ENCODE results near the gene PGR.
"Not testable (repeated sequence)": the region's sequence is repeated elsewhere in the genome, so short reads cannot be mapped to it uniquely, and the experiment has no call there.

Gene PGR

DNA sequence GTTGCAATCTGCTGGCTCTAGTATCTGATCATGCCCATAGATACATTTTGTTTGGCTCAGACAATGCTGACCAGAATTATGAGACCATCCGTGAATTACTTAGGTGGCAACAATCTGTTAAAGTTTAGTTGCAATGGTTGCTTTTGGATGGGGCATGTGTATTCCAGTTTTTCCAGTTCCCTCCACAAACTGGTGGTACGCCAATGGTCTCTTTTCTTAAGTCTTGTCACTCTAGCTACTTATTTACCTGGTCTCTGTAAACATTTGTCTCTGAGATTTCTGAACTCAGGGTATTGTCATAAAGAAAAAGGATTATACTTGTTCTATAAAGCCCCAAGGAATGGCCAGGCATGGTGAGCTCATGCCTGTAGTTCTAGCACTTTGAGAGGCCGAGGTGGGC, 65.9 kb downstream of the PGR start:
- DNase-seq: no peak

DNA sequence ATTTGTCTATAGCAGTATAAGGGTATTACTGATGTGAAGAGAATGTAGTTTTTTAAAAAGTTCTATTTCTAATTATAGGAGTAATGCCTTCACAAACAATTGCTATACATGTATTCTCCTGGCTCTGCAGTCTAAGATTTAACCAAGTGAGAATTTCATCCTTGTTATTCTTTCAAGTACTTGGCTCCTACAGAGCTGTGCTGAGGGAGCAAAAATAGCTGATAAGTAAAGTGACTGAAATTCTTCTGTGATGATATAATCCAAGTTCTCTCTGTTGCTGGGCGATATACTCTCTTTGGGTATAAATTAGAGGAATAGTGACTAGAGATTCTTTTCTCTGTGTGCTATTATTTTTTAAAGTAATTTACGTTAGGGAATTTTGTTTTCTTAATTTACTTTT, 68.0 kb downstream of the PGR start:
- DNase-seq: no peak

DNA sequence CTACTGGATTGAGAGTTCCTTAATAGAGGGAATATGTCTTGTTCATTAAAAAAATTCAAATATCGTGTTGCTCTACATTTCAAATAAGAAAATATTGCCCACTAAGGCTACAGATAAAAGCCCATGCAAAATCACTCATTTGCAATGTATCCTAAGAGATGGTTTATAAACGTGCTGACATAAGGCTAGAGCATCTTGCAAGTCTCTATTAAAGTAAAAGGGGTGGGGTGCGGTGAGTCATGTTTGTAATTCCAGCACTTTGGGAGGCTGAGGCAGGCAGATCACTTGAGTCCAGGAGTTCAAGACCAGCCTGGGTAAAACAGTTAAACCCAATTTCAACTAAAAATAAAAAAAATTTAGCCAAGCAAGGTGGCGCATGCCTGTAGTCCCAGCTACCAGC, 70.3 kb downstream of the PGR start:
- no peak for DNase-seq

- no peak for DNase-seq
Measured at GRCh38 chr11:101053492-101053891, 76.1 kb downstream of the PGR start.

DNA sequence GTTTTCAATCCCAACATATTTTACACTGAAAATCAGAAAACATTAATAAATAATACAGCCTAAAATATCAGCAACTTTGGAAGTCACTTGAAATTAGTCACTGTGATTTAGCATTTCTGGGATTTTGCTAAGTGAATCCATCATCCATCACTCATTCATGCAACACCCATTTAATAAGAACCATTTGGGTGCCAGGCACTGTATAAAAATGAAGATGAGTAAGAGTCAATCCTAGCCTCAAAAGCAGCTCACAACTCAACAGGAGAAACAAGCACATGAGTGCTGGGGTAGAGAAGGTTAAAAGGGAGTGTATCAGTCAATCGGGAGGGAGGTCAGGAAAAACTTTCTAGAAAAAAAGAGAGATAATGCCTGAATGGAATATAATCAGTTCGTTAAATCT, 77.9 kb downstream of the PGR start:
- no peak for DNase-seq

DNA sequence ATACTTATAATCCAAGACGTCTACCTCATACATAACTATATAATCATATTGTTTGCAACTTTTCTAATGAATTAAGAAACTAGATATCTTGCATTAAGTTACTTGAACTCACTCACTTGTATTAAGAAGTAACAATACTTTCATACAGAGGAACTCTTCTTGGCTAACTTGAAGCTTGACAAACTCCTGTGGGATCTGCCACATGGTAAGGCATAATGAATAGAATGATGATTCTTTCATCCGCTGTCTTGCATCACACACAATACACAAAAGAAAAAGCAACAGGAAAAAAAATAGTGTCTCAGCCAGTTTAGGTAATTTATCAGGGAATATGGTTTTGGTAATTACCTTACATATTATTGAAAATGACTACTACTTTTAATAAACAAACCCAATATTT, 79.8 kb downstream of the PGR start:
- DNase-seq: no peak

- DNase-seq: no peak
Measured at GRCh38 chr11:101049123-101049522, 80.5 kb downstream of the PGR start.

DNA sequence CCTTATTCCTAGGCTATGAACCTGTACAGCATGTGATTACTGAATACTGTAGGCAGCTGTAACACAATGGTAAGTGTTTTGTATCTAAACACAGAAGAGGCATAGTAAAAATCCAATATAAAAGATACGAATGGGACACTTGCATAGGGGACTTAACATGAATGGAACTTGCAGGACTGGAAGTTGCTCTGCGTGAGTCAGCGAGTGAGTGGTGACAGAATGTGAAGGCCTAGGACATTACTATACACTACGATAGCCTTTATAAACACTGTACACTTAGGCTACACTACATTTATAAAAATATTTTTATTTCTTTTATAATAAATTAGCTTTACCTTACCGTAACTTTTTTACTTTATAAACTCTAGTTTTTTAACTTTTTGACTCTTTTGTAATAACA, 81.1 kb downstream of the PGR start:
- DNase-seq: no peak

GRCh38 chr11:101046947-101047346, 82.7 kb downstream of the PGR start:
- no peak for DNase-seq

DNA sequence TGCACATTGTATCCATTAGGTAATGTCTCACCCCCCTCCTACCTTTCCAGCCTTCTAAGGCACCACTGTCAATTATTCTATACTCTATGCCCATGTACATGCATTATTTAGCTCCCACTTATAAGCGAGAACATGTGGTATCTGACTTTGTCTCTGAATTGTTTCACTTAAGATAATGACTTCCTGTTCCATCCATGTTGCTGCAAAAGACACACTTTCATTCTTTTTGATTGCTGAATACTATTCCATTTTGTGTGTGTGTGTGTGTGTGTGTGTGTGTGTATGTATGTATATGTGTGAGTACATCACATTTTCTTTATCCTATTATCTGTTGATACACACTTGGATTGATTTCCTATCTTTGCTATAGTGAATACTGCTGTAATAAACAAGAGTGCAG, 84.2 kb downstream of the PGR start:
- no peak for DNase-seq

DNA sequence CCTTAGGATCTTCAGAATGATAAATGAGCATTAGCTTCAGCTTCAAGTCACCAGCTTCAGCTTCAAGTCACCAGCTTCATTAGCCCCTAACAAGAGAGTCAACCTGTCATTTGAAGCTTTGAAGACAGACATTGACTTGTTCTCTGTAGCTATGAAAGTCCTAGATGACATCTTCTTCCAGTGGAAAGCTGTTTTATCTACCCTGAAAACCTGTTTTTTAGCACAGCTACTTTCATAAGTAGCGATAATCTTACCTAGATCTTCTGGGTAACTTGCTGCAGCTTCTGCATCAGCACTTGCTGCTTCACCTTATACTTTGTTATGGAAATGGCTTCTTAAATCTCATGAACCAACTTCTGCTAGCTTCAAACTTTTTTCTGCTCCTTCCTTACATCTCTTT, 85.7 kb downstream of the PGR start:
- DNase-seq: no peak

DNA sequence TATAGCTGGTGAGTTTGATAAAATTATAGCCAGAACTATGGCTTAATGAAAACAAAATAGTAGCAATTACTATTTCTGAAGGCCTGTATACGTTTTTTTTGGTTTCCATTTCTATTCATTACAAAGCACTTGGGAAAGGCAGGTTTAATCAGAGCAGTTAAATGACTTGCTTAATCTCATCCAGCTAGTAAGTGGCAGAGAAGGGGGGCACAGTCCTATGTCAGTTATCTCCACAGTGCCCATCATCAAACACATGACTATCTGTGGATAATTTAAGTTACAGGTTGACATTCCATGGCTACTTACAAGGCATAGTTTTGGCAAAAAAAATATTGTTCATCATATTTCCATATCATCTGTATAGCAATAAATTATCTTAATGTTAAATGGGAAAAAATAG, 93.7 kb downstream of the PGR start:
- DNase-seq: no peak

- DNase-seq: no peak
Measured at GRCh38 chr11:101034076-101034475, 95.5 kb downstream of the PGR start.

- no peak for DNase-seq
Measured at GRCh38 chr11:101032991-101033390, 96.6 kb downstream of the PGR start.

DNA sequence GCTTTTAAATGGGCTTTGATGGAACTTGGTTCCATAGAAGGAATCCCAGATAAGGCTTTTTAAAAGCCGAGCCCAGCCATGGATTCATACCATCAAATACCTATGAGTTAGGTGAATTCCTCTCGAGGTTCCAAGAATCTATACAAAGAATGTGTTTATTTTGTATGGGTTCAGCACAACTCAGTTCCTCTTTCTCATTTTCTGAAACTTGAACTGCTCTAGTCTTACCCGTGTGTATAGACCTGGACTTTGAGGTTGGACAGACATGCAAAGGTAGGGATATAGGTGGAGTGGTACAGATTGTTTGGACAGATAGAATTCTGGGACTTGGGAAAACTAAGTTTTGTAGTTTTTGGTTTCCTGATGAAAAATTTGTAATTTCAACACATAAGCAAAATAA, 97.9 kb downstream of the PGR start:
- DNase-seq: no peak

DNA sequence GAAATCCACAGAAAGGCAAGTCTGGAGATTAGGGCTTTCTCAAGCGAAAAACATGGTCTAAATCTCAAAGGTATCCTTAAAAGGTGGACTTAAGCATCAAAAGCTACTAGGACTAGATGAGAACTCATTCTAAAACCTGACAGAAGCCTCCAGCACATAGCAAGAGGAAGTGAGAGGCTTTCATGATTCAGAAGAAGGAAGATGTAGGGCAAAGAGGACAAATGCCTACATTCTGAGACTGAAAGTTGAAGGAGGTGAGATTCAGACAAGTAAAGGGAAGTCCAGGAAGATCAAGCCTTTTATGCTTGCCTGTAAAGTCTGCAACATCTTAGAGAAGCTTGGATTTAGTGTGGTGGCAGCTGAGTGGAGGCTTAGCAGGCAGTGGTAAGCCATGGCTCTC, 98.9 kb downstream of the PGR start:
- DNase-seq: no peak

DNA sequence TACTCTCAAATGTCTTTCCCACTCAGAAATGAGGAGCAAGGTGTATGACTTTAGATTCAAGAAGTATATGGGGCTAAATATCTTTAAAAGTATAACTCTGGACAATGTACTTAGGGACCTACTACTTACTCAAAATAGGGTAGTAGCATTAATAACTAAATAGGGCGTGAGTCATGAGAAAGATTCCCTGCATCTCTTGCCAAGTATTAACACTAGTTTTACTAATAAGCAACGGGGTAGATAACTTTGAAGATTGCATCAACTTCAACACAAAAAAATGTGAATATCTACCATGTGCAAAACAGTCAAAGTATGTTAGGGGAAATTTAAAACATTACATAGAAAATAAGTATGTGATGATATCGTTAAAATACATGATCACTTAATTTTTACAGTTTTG, 99.6 kb downstream of the PGR start:
- no peak for DNase-seq

- DNase-seq: no peak
Measured at GRCh38 chr11:101028644-101029043, 101.0 kb downstream of the PGR start.

- no peak for DNase-seq
Measured at GRCh38 chr11:101022256-101022655, 107.4 kb downstream of the PGR start.

DNA sequence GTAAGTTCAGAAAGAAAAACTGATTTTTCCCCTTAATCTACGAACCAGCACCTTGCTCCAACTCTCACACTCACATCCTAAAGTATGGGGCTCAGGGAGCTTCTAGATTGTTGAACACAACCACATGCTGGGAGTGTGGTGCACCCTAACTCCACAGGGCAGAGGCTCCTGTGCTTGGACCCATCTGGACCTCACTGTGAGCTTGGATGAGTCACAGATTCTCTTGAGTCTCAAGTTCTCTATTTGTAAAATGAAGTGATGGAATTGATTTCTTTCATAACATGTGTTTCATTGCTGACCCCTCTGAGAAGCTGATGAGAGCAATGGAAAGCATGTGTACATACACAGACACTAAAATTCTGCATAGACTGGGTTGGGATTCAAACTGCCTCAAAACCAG, 109.7 kb downstream of the PGR start:
- no peak for DNase-seq

GRCh38 chr11:101014600-101015285, 114.9 kb downstream of the PGR start:
- DNase-seq: no peak

- not testable (repeated sequence) for DNase-seq
Measured at GRCh38 chr11:101013702-101014101, 115.9 kb downstream of the PGR start.

DNA sequence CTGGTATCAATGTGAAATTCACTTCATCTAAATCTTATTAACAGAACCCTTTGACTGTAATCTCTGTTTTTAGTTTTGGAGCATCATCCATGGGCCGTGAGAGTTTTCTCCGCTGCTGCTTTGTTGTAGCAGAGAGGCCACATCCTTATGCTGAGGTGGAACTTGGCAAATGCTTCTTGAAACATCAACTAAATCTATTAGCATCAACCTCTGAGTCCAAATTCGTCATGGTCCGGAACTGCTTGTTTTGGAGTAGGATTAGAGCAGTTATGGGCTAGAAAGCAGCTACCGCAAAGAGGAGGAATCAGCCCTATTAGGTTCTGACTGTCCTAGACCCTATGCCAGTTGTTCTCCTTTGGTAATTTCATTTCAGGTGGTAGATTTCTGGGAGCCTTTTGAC, 117.7 kb downstream of the PGR start:
- no peak for DNase-seq

DNA sequence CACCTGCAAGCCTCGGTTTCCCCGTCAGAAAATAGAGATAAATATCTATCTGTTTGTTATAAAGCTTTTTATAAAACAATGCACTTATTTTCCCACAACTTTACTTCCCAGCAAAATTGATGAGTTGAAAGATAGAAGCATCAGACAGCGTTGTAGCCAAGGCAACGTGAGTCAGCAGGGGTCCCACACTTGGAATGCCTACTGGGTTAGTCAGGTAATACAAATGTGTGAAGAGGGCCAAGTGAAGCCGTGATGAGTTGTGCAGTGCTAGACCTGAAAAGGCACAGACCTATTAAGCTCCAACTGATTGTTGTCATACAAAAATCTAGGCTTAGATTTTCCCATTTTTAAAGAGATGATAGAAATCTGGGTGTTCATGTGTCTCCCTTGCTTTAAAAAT, 118.7 kb downstream of the PGR start:
- DNase-seq: no peak

DNA sequence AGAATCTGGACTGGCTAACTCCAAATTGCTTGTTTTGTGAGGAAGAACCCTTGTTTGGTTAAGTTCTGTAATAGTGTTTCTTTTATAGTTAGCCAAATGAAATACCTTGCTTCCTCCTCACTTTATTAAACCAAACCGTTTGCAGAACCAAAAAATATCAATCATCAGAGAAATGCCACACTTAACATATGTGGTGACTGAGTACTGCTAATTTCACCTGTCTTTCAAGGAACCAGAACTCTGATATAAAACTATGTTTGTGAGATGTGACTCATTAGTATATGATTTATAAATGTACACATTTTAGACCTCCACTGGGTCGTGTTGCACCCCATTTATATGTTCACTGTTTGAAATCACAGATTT, 119.9 kb downstream of the PGR start:
- DNase-seq: no peak

All from CD4-positive, alpha-beta T cell treated with Interferon gamma for 1 hour (primary cell).